Colonic mucosa (tissue), 4 donors: Measurements from ENCODE around the gene IP6K1. TPM values are rescaled to one million over a fixed set of nuclear protein-coding genes. Genes with fewer than 3 reads are reported as not detected.

Experiments used
- DNase-seq: peaks from one replicate; pipeline ENCODE4 v3.0.0-alpha.2; 2020
- H3K27ac ChIP-seq: fragments of 200-600 bp; one replicate; pipeline ENCODE4 v1.8.0; 2021
- H3K27me3 ChIP-seq: fragments of 200-600 bp; one replicate; pipeline ENCODE4 v1.8.0; 2021
- H3K36me3 ChIP-seq: fragments of 200-600 bp; one replicate; pipeline ENCODE4 v1.8.0; 2021
- H3K4me1 ChIP-seq: fragments of 200-600 bp; one replicate; pipeline ENCODE4 v1.8.0; 2021; ENCODE audit warnings: mild to moderate bottlenecking
- H3K4me3 ChIP-seq: fragments of 200-600 bp; one replicate; pipeline ENCODE4 v1.8.0; 2021
- H3K9ac ChIP-seq, 2 donors: one replicate each; pipeline ENCODE4 v1.7.0; 2013; ENCODE audit warnings: control low read depth in 2 of 2, low read depth in 2 of 2, low read length in 2 of 2
- H3K9me3 ChIP-seq: fragments of 200-600 bp; one replicate; pipeline ENCODE4 v1.8.0; 2021
- CTCF ChIP-seq: fragments of 200-600 bp; IDR thresholded peaks from one replicate; pipeline ENCODE4 v1.8.0; 2022; ENCODE audit warnings: antibody characterized with exemption, mild to moderate bottlenecking
- intact Hi-C: fragments of 100-400 bp; cut with DNase I; formaldehyde crosslinking; loops from one replicate; pipeline ENCODE4 v1.14.1; 2022
- total RNA-seq, 2 donors: library from RNA; stranded (reverse); fragmentation: NEBNext Ultra II Directional in 1 of 2; extraction: Animal tissue kit (Norgen Biotek cat#: 25700) in 1 of 2; gene quantifications; one replicate each; pipeline ENCODE4 v1.2.1, GENCODE V29; 2021
- donor health status: healthy.
- donor health status: DM: no; HTN: no; CAD: no.
- donor health status: DM: no; HTN: no; CAD: no.

Gene IP6K1
- total RNA-seq, 2 donors from 2014 or later = 26.8 to 33.7 TPM

- TF ChIP-seq CTCF = no peak
- no peak for DNase-seq
- Histone ChIP-seq H3K27ac (no peak overlapping the region), H3K4me1 (no peaks in the 10 kb centered on the region), H3K36me3 (no peaks in the 10 kb centered on the region), H3K27me3 (no peaks in the 10 kb centered on the region), H3K4me3 (no peak overlapping the region), H3K9ac (no peak overlapping the region), H3K9me3 (no peaks in the 10 kb centered on the region)
- intact Hi-C loops = no loop called here
These were observed 48.2 kb downstream of the IP6K1 start for GRCh38 chr3:49738067-49738713.

- Histone ChIP-seq H3K36me3 (peaks cover 7% of the 10 kb centered on the region), H3K4me1 (no peaks in the 10 kb centered on the region), H3K9ac (no peak overlapping the region), H3K4me3 (no peak overlapping the region), H3K9me3 (no peaks in the 10 kb centered on the region), H3K27me3 (no peaks in the 10 kb centered on the region), H3K27ac (no peak overlapping the region)
- no peak for TF ChIP-seq CTCF
- DNase-seq = no peak
- intact Hi-C loops = no loop called here
These were observed 51.6 kb downstream of the IP6K1 start for GRCh38 chr3:49734752-49735151.

GRCh38 chr3:49733551-49733950 is 52.8 kb downstream of the IP6K1 start:
- Histone ChIP-seq H3K36me3 (peaks cover 7% of the 10 kb centered on the region), H3K27ac (no peak overlapping the region), H3K9me3 (no peaks in the 10 kb centered on the region), H3K4me3 (no peak overlapping the region), H3K27me3 (no peaks in the 10 kb centered on the region), H3K9ac (no peak overlapping the region), H3K4me1 (no peaks in the 10 kb centered on the region)
- DNase-seq = no peak
- intact Hi-C loops = no loop called here
- TF ChIP-seq CTCF = no peak

- Histone ChIP-seq H3K36me3 (peaks cover 8% of the 10 kb centered on the region), H3K9me3 (no peaks in the 10 kb centered on the region), H3K4me3 (no peak overlapping the region), H3K27me3 (no peaks in the 10 kb centered on the region), H3K9ac (no peak overlapping the region), H3K27ac (no peak overlapping the region), H3K4me1 (no peaks in the 10 kb centered on the region)
- no peak for DNase-seq
- intact Hi-C loops = no loop called here
- TF ChIP-seq CTCF = no peak
These were observed 53.7 kb downstream of the IP6K1 start for GRCh38 chr3:49732597-49732996.

- H3K27me3 ChIP-seq = no peaks in the 10 kb centered on the region
- no peak for TF ChIP-seq CTCF
- H3K9me3 ChIP-seq = no peaks in the 10 kb centered on the region
- peaks cover 8% of the 10 kb centered on the region for H3K4me1 ChIP-seq
- no peak overlapping the region for H3K27ac ChIP-seq
- peaks cover 14% of the 10 kb centered on the region for H3K36me3 ChIP-seq
- no peak overlapping the region for H3K9ac ChIP-seq
- intact Hi-C loops = no loop called here
- H3K4me3 ChIP-seq = no peak overlapping the region
- DNase-seq = no peak
These were observed 56.3 kb downstream of the IP6K1 start for GRCh38 chr3:49729966-49730609.
